ENCODE measurements around the gene MTMR10. TPM values are rescaled to one million over a fixed set of nuclear protein-coding genes. Genes with fewer than 3 reads are reported as not detected.

MTMR10 gene
- total and polyA plus RNA-seq, 2 of the 4 experiments (the other 2 are of a cell fraction) = 11.2 to 13.8 TPM

- no peak overlapping the region for H2AK9ac ChIP-seq (replicated peaks; ENCODE audit: low read depth, low read length, poor library complexity)
- H3K14ac ChIP-seq (replicated peaks; ENCODE audit: low read depth, low read length) = no peak overlapping the region
- H3K9me3 ChIP-seq (ENCODE audit: control insufficient read depth, insufficient read depth, low read length) = no peaks in the 10 kb centered on the region
- intact Hi-C loops (cut with micrococcal nuclease) (loop anchor here (10.0 kb wide), 1 partner anchor 578 kb away; no protein-coding TSS in a partner anchor), dilution Hi-C loops (cut with HindIII; ENCODE audit: low sequenced_read_pairs, unreplicated experiment) (no loop called here), in situ Hi-C loops (cut with MboI; ENCODE audit: low sequenced_read_pairs) (loop anchor here (10.0 kb wide), 1 partner anchor 218 kb away; no protein-coding TSS in a partner anchor)
- no peak for ATAC-seq (ENCODE audit: low read depth)
- no peak overlapping the region for H2BK15ac ChIP-seq (ENCODE audit: low read depth, low read length)
- H2BK20ac ChIP-seq (ENCODE audit: low read depth, low read length) = no peak overlapping the region
- no peak overlapping the region for H2BK120ac ChIP-seq (ENCODE audit: low read depth, low read length)
- H3K18ac ChIP-seq (ENCODE audit: low read depth, low read length) = no peak overlapping the region
- H3K27me3 ChIP-seq (ENCODE audit: control insufficient read depth, insufficient read depth, low read length) = no peaks in the 10 kb centered on the region
- CTCF ChIA-PET = interaction anchor here (2.2 kb wide), 1 partner anchor 223 kb away, joined by 5 read pairs; no protein-coding TSS in a partner anchor
- no peak overlapping the region for H3K4me3 ChIP-seq (ENCODE audit: insufficient read depth, low read depth, low read length)
- POLR2A ChIA-PET (ENCODE audit: unreplicated experiment) = no interaction called here
- H3K27ac ChIP-seq (ENCODE audit: insufficient read depth, low read length) = no peak overlapping the region
- H3K56ac ChIP-seq (ENCODE audit: extremely low read depth, insufficient read depth, low read length) = no peak overlapping the region
- H3K4ac ChIP-seq (ENCODE audit: low read depth, low read length) = no peak overlapping the region
- no peak overlapping the region for H3K9ac ChIP-seq (ENCODE audit: low read depth, low read length)
- peaks cover 8% of the 10 kb centered on the region for H3K36me3 ChIP-seq (ENCODE audit: control insufficient read depth, insufficient read depth, low read length)
- H3K23ac ChIP-seq (ENCODE audit: low read depth, low read length) = no peak overlapping the region
- DNase-seq = no peak
- H2BK5ac ChIP-seq (ENCODE audit: low read depth, low read length, poor library complexity, severe bottlenecking) = no peak overlapping the region
- H3K4me2 ChIP-seq (ENCODE audit: low read depth, low read length) = no peak overlapping the region
- H2AK5ac ChIP-seq (ENCODE audit: low read depth, low read length) = no peak overlapping the region
- no peak overlapping the region for H4K91ac ChIP-seq (ENCODE audit: insufficient read depth, low read depth, low read length)
- 0 out of 4 replicates have a peak, but pooled peaks cover 0 to 4% of the 10 kb centered on the region in 2 experiments for H3K79me1 ChIP-seq (ENCODE audit: low read depth in 1 of 2, low read length in 2 of 2)
- H3K4me1 ChIP-seq (ENCODE audit: control insufficient read depth, insufficient read depth, low read length) = no peaks in the 10 kb centered on the region
- no peak overlapping the region for H4K5ac ChIP-seq (ENCODE audit: low read depth, low read length)
- no peaks in the 10 kb centered on the region for H4K20me1 ChIP-seq (ENCODE audit: insufficient read depth, low read length)
- H2AFZ ChIP-seq (replicated peaks; ENCODE audit: low read length, poor library complexity) = no peak overlapping the region
- H3K9me1 ChIP-seq (ENCODE audit: insufficient read depth, low read length) = peaks cover 5% of the 10 kb centered on the region; the same call in 1 of the 2 replicates
- BruUV-seq (replicated peaks) = no TSS peak
- TF ChIP-seq CTCF (conservative IDR thresholded peaks at IDR 0.05; ENCODE audit: low read depth, low read length) = no peak
- no peak for TF ChIP-seq MXI1 (IDR thresholded peaks at IDR 0.05; ENCODE audit: borderline replicate concordance, low read depth, low read length)
- TF ChIP-seq RFX5 (IDR thresholded peaks at IDR 0.05; ENCODE audit: low read depth, low read length) = no peak
- TF ChIP-seq NFE2L2 (IDR thresholded peaks at IDR 0.05; ENCODE audit: low read depth, low read length) = no peak
- TF ChIP-seq SMC3 (IDR thresholded peaks at IDR 0.05; ENCODE audit: low read depth, low read length) = no peak
- WGBS, 2 experiments (ENCODE audit: extremely low coverage in 2 of 2, insufficient read length in 1 of 2) = 90% methylated on average over 1 of the region's 4 CpGs; no CpG with 5 or more reads in 1 of the 2 experiments
- no peak overlapping the region for H4K8ac ChIP-seq (ENCODE audit: low read depth in 2 of 2, low read length in 2 of 2)
Observed at GRCh38 chr15:30906366-30906765, 85.1 kb downstream of the MTMR10 start.
